Smooth muscle cell (in vitro differentiated cells): ENCODE data around the gene ATP6V0B. TPM values are rescaled to one million over a fixed set of nuclear protein-coding genes. Genes with fewer than 3 reads are reported as not detected.
A peak's percentile ranks its signal among the peaks of the same experiment; 100 is the strongest.

Experiments
- DNase-seq: peaks from one replicate; lab custom pipeline; 2025; ENCODE audit not compliant: unreplicated experiment; lab: John Stamatoyannopoulos, UW
- H2AFZ ChIP-seq: fragments of 200-600 bp; sonication (generic); 2 replicates; pipeline ENCODE4 v1.6.0; 2016; ENCODE audit warnings: antibody characterized with exemption, low read depth, mild to moderate bottlenecking
- H3F3A ChIP-seq: fragments of 200-600 bp; sonication (generic); 2 replicates; pipeline ENCODE4 v1.6.0; 2017; ENCODE audit warnings: antibody characterized with exemption, low read depth
- H3K27ac ChIP-seq: fragments of 200-600 bp; sonication (generic); 2 replicates; pipeline ENCODE4 v1.5.1; 2016; ENCODE audit warnings: low read depth, mild to moderate bottlenecking
- H3K27me3 ChIP-seq: fragments of 200-600 bp; sonication (generic); 2 replicates; pipeline ENCODE4 v1.6.1; 2016; ENCODE audit warnings: low read depth, mild to moderate bottlenecking
- H3K36me3 ChIP-seq: fragments of 200-600 bp; sonication (generic); 2 replicates; pipeline ENCODE4 v1.5.1; 2016; ENCODE audit warnings: low read depth
- H3K4me1 ChIP-seq: fragments of 200-600 bp; sonication (generic); 2 replicates; pipeline ENCODE4 v1.5.1; 2016; ENCODE audit warnings: low read depth
- H3K4me2 ChIP-seq: fragments of 200-600 bp; sonication (generic); 2 replicates; pipeline ENCODE4 v1.6.0; 2016; ENCODE audit warnings: mild to moderate bottlenecking
- H3K4me3 ChIP-seq: fragments of 200-600 bp; sonication (generic); 2 replicates; pipeline ENCODE4 v1.5.1; 2016; ENCODE audit warnings: mild to moderate bottlenecking
- H3K79me2 ChIP-seq: fragments of 200-600 bp; sonication (generic); 2 replicates; pipeline ENCODE4 v1.6.0; 2016; ENCODE audit warnings: low read depth, mild to moderate bottlenecking
- H3K9ac ChIP-seq: fragments of 200-600 bp; sonication (generic); 2 replicates; pipeline ENCODE4 v1.6.0; 2016; ENCODE audit warnings: low read depth
- H3K9me3 ChIP-seq: fragments of 200-600 bp; sonication (generic); replicated peaks from 2 replicates; pipeline ENCODE4 v1.5.1; 2016; ENCODE audit warnings: low read depth
- H4K20me1 ChIP-seq: fragments of 200-600 bp; sonication (generic); 2 replicates; pipeline ENCODE4 v1.6.0; 2016; ENCODE audit warnings: low read depth
- WGBS: methylation state at CpG from one replicate; pipeline ENCODE4 v1.1.7; 2016; ENCODE audit warnings: low lambda C conversion rate; 5-methylcytosine and 5-hydroxymethylcytosine counted together
- polyA plus RNA-seq: library from polyadenylated mRNA; unstranded; fragments of >200 nt; fragmentation: Nextera tagmentation; extraction: Ambion mirVana; gene quantifications from 2 replicates; pipeline ENCODE4 v1.2.1, GENCODE V29; 2016
- total RNA-seq: library from RNA; depleted of rRNA; stranded (reverse); fragments of >200 nt; gene quantifications from 2 replicates; pipeline ENCODE4 v1.2.3, GENCODE V29; 2014
- TF ChIP-seq, protein P1 (sequence below): fragments of 200-600 bp; sonication (generic); IDR thresholded peaks from 2 replicates; pipeline ENCODE4 v1.5.1; 2017; ENCODE audit warnings: borderline replicate concordance, mild to moderate bottlenecking, antibody characterized with exemption; ENCODE audit not compliant: insufficient read depth, poor library complexity, severe bottlenecking

The ATP6V0B gene
- total and polyA plus RNA-seq, 2 experiments from 2014 or later: 106 to 203 TPM

DNA sequence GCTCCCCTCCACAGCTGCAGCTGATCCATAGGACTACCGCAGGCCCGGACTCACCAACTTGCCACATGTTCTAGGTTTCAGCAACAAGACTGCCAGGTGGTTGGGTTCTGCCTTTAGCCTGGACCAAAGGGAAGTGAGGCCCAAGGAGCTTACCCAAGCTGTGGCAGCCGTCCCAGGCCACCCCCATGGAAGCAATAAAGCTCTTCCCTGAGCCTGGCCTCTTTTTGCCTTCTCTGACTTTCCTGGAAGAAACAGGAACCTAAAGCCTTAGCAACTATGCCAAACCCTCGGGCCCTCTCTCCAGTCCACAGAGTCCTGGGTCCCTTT lies 43.8 kb upstream of the ATP6V0B start:
- Histone ChIP-seq H3K27ac (no peak overlapping the region), H4K20me1 (no peaks in the 10 kb centered on the region), H3K4me1 (no peaks in the 10 kb centered on the region), H3K79me2 (no peaks in the 10 kb centered on the region), H2AFZ (no peak overlapping the region), H3K4me3 (no peak overlapping the region), H3K36me3 (no peaks in the 10 kb centered on the region), H3K9me3 (no peaks in the 10 kb centered on the region), H3K4me2 (no peak overlapping the region), H3K9ac (no peak overlapping the region), H3K27me3 (peaks cover 4% of the 10 kb centered on the region), H3F3A (no peaks in the 10 kb centered on the region)
- TF ChIP-seq, protein P1, sequence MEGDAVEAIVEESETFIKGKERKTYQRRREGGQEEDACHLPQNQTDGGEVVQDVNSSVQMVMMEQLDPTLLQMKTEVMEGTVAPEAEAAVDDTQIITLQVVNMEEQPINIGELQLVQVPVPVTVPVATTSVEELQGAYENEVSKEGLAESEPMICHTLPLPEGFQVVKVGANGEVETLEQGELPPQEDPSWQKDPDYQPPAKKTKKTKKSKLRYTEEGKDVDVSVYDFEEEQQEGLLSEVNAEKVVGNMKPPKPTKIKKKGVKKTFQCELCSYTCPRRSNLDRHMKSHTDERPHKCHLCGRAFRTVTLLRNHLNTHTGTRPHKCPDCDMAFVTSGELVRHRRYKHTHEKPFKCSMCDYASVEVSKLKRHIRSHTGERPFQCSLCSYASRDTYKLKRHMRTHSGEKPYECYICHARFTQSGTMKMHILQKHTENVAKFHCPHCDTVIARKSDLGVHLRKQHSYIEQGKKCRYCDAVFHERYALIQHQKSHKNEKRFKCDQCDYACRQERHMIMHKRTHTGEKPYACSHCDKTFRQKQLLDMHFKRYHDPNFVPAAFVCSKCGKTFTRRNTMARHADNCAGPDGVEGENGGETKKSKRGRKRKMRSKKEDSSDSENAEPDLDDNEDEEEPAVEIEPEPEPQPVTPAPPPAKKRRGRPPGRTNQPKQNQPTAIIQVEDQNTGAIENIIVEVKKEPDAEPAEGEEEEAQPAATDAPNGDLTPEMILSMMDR: no peak
- no peak for DNase-seq
- WGBS: 77% methylated on average over 4 of the region's 4 CpGs

- no peak overlapping the region for H2AFZ ChIP-seq
- no peaks in the 10 kb centered on the region for H3K9me3 ChIP-seq
- no peaks in the 10 kb centered on the region for H4K20me1 ChIP-seq
- 93% methylated on average over 13 of the region's 13 CpGs for WGBS
- no peaks in the 10 kb centered on the region for H3F3A ChIP-seq
- H3K4me1 ChIP-seq: no peaks in the 10 kb centered on the region
- H3K9ac ChIP-seq: no peak overlapping the region
- no peak overlapping the region for H3K27ac ChIP-seq
- H3K79me2 ChIP-seq: no peaks in the 10 kb centered on the region
- no peaks in the 10 kb centered on the region for H3K36me3 ChIP-seq
- no peak overlapping the region for H3K4me3 ChIP-seq
- no peak overlapping the region for H3K4me2 ChIP-seq
- TF ChIP-seq, protein P1: no peak
- DNase-seq: no peak
- peaks cover 12% of the 10 kb centered on the region for H3K27me3 ChIP-seq
Observed at GRCh38 chr1:43931711-43932660, 42.8 kb upstream of the ATP6V0B start.

DNA sequence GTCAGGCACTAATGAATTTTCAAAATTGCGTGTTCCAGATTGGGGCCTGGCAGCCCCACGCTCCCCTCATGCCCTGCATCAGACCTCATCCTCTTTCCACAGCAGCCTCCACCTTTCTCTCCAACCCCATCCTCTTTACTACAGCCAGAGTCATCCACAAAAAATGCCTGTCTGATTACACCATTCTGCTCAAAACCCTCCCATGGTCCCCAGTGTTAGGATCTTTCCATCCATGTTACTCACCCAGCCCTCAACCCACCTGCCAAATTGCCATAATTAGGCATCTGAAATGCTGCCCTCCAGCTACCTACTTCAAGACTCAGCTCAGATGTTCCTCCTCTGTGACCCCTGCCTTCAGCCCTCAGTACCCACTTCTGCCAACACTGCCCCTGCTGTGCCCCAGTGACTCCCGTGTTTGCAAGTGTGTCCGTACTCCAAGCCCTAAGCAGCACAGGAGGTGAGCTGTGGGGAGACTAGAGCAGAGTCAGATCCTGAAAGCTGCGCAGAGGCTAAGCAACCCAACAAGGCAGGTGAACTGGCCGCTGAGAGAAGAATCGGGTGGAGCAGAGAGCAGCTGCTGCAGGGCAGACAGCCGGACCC lies 41.9 kb upstream of the ATP6V0B start:
- Histone ChIP-seq H3K9me3 (no peaks in the 10 kb centered on the region), H2AFZ (no peak overlapping the region), H3K36me3 (no peaks in the 10 kb centered on the region), H3K27me3 (peaks cover 16% of the 10 kb centered on the region), H4K20me1 (no peaks in the 10 kb centered on the region), H3K79me2 (no peaks in the 10 kb centered on the region), H3K4me3 (peak overlapping the region; percentile 52), H3K4me1 (no peaks in the 10 kb centered on the region), H3K27ac (no peak overlapping the region), H3K4me2 (peak overlapping the region; percentile 91), H3F3A (no peaks in the 10 kb centered on the region), H3K9ac (no peak overlapping the region)
- 37% methylated on average over 7 of the region's 8 CpGs for WGBS
- no peak for DNase-seq
- TF ChIP-seq, protein P1: no peak
